SU-DHL-6 (cell line): ENCODE data around the gene FBXO46.

Source experiments
- CTCF ChIP-seq: fragments of 200-600 bp; sonication (generic); IDR thresholded peaks from one replicate; pipeline ENCODE4 v1.5.1; 2017; ENCODE audit warnings: antibody characterized with exemption, mild to moderate bottlenecking, low read length, moderate library complexity; ENCODE audit not compliant: insufficient read depth, poor library complexity, severe bottlenecking
- EZH2phosphoT487 ChIP-seq: fragments of 200-600 bp; sonication (generic), shearing (Covaris generic); conservative IDR thresholded peaks from 2 replicates; pipeline ENCODE4 v1.6.1; 2018; ENCODE audit warnings: mild to moderate bottlenecking, antibody characterized with exemption, low read length, moderate library complexity, mixed read lengths

DNA sequence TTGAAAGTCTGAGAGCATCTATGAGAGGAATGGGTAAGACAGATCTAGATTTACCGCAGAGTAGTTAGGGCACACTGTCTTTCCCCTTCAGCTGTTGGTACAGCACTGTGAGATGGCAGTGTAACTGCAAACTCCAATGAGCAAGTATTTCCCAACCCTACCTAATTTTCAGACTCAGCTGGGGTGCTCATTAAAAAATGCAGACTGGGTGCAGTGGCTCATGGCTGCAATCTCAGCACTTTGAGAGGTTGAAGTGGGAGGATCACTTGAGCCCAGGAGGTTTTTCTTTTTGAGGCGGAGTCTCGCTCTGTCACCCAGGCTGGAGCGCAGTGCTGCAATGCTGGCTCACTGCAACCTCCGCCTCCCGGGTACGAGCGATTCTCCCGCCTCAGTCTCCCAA is 25.6 kb downstream of the FBXO46 start:
- no peak for TF ChIP-seq CTCF
- TF ChIP-seq EZH2phosphoT487: no peak
